HG03060 (cell line): ENCODE measurements around the gene DOC2A.
"Not testable (repeated sequence)": the region's sequence is repeated elsewhere in the genome, so short reads cannot be mapped to it uniquely, and the experiment has no call there.

Experiments used
- ATAC-seq: cut with Tn5 transposase; IDR thresholded peaks from one replicate; pipeline ENCODE4 v1.9.1; 2021; ENCODE audit warnings: low read depth, moderate number of reproducible peaks; ENCODE audit not compliant: unreplicated experiment

The DOC2A gene

GRCh38 chr16:29974291-29975133 lies 36.3 kb downstream of the DOC2A start:
- no peak for ATAC-seq

GRCh38 chr16:29973384-29974246 lies 37.2 kb downstream of the DOC2A start, which contains the start of gene TAOK2:
Gene TAOK2 (plus strand): TSS chr16:29973868. CDS start chr16:29977773, 3,905 bp downstream.
- peak; percentile 76 for ATAC-seq

- ATAC-seq = no peak
Measured at GRCh38 chr16:29972992-29973383, 37.8 kb downstream of the DOC2A start.

- ATAC-seq = no peak
Measured at GRCh38 chr16:29972500-29972899, 38.3 kb downstream of the DOC2A start.

- ATAC-seq = no peak
Measured at GRCh38 chr16:29971304-29971703, 39.5 kb downstream of the DOC2A start.

GRCh38 chr16:29968205-29968604 lies 42.6 kb downstream of the DOC2A start:
- no peak for ATAC-seq

GRCh38 chr16:29963021-29963743 lies 47.6 kb downstream of the DOC2A start:
- no peak for ATAC-seq

GRCh38 chr16:29962344-29962994 lies 48.4 kb downstream of the DOC2A start:
- ATAC-seq = no peak

GRCh38 chr16:29961479-29962343 lies 49.1 kb downstream of the DOC2A start, which contains the start of gene TMEM219:
Gene TMEM219 (plus strand): TSS chr16:29962079. CDS start chr16:29963144, 1,065 bp downstream.
- no peak for ATAC-seq

- no peak for ATAC-seq
Measured at GRCh38 chr16:29961127-29961478, 49.7 kb downstream of the DOC2A start.

- not testable (repeated sequence) for ATAC-seq
Measured at GRCh38 chr16:29959821-29960220, 51.0 kb downstream of the DOC2A start.

- ATAC-seq = no peak
Measured at GRCh38 chr16:29959293-29959692, 51.5 kb downstream of the DOC2A start.

- ATAC-seq = no peak
Measured at GRCh38 chr16:29958756-29959155, 52.1 kb downstream of the DOC2A start.
